Measurements from ENCODE around the gene TBC1D22A.

The TBC1D22A gene

DNA sequence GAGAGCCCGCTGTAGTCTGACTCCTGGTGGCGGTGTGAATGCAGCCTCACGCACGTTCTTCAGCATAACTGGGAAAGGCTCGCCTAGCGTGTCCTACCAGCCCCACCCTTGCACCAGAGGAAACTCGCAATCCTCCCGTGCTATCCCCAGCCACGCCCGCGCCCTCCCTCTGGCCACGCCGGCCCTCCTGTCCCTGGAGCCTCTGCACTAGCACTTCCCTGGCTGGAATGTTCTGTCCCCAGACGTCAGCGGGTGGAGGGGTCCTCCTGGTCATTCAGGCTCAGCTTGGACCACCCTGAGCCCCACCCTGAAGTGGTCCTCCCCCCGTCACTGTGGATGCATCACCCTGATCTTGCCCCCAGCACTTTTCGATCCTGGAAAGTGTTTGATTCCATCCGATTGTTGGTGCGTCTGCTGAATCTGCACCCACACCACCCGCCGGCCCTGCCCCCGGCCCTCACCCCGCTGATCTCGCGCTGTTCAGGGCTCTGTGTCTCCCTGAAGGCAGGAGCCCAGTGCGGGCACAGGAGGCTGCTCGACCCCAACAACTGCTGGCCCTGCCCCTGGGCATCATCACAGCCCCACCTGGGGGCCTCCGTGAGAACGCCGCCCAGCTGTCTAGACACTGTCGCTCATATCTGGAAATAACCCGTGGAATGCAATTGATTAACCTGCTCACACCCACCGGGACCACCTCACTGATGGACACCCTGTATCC, 437.0 kb downstream of the TBC1D22A start:
- no peak for DNase-seq

DNA sequence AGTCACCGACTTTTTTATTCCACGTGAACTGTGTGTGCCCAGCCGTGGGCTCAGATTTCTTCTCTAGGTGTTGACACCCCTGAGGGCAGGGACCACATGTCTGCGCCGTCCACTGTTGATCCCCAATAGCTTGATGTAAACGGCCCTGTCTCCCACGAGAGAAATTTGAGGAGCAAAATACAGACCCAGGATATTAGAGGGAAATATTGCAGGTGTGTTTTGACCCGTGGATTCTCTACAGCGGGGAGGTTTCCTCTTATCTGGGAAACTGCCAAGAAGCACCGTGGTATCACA, 437.5 kb downstream of the TBC1D22A start:
- no peak for DNase-seq

DNA sequence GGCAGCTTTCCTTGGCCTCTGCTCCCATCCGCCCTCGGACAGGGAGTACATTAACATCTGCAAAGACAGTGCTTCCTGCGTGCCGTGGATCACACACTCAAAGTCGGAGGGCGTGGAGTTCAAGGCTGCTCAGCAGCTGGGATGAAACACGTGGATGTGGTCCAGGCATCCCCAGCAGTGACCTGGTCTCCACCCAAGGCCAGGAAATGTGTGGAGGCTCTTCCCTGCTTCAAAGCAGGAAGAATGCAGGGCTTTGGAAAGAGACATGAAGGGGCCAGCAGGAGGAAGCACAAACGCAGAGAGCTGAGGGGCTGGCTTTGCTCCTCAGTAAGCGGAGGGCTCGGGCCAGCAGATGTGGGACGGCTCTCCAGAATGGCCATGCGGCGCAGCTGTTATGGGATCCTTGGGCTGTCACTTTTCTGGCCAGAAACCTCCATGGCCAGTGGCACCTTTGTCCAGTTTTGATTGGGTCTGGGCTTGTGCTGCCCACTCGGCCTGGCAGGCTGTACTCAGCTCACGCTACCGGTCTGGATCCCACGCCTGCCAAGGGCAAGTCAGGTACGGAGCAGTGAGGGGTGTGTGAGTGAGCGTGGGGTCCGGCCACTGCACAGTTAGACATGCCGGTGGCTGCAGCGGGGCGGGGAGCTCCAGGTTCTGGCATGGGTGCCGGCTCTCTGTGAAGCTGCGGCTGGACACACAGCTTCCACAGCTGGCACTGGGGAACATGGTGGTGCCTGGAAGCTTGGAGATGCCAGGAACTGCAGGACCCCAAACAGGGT, 438.0 kb downstream of the TBC1D22A start:
- DNase-seq = no peak

DNA sequence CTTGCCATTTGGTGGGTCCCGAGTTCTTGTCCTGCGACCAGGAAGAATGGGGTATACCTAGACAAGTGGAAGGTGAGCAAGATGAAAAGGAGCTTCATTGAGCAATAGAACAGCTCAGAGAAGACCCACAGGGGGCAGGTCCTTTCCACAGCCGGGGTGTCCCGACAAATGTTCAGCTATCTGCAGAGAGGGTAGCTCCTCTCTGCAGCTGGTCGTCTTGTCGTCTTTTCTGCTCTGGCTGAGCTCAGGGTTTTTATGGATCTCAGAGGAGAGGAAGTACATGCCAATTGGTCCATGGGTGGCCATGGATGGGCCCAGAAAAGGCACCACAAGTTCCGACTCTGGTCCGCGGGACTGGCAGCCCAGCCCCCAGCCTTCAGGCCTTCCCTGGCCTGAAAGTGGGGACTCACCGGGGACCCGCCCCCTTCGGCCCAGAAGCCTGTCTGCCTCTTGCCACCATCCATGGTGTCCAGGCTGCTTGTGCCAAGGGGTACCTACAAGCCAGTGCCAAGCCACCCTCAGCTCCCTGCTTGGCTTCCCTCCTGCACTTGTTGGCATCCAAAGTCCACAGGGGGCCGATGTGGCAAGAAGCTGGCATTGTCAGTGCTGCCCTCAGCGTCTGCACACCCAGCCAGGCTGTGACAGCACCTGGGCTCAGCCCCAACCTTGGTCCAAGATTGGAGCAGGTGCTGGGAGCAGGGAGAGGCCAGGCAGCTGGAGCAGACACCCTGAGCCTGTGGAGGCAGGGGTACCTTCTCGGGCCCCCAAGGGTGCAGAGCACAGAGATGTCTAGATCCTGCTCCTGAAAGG, 438.9 kb downstream of the TBC1D22A start:
- DNase-seq = no peak

DNA sequence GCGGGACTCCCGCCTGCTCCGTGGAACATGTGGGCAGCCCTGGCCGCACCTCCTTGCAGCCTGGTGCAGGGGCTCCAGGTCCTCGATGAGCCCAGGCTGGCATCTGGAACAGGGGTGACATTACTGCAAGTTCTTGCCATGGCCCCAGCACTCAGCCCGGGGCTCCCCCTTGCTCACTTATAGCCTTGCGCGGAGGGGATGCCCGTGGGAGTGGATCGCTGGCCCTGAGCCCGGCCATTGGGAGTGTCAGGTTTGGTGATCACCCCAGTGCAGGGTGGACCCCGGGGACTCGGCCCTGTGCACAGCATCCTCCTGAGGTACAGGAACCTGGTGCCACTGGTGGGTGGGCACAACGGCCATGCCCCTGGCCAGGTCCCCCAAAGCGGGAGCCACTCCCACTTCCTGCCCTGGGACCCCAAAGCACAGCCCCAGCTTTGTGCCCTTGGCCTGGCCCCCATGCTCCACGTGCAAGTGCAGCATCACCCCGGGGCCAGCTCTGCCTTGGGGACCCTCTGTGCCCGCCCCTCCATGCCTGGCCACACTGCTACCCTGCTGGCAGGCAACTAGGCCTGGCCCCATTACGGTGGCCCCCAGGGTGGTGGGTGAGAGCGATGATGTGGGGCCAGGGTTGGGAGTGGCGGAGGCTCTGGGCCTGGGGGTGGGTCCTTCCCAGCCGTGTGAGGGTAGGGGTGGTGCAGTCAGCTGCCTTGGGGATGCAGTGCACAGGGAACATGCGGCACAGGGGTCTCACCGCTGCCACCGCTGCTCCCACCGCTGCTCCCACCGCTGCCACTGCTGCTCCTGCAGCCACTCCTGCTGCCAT, 439.8 kb downstream of the TBC1D22A start:
- no peak for DNase-seq

DNA sequence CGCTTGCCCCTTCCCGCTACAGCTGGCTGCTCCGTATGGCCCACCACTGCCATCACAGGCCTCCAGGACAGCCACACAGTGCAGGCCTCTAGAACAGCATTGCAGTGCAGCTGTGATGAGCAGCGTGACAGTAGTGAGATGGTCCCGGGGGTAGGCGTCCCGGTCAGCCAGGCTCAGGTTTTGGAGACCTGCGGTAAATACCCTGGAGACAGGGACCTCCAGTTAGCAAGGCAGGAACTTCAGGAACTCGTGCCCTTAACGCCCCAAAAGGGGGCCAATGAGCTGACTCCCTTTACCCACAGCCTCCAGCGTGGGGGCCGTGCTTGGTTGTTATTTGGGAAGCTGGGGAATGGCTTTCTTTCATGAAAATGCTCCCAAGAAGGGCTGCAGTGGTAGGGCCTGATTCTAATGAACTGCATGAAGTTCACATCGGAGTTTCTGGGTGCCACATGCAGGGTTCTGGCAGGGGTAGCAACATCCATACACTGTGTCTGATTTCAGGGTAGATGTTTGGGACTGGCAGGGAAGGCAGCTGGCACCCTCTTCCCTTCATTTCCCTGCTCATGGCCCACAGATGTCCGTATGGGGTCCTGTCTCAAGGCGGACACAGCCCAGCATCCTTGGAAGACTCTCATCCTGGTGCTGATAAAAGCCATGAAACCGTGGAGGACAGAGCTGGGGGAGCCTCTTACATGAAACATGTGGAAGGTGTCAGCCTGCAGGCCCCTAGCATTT, 440.5 kb downstream of the TBC1D22A start:
- no peak for DNase-seq

DNA sequence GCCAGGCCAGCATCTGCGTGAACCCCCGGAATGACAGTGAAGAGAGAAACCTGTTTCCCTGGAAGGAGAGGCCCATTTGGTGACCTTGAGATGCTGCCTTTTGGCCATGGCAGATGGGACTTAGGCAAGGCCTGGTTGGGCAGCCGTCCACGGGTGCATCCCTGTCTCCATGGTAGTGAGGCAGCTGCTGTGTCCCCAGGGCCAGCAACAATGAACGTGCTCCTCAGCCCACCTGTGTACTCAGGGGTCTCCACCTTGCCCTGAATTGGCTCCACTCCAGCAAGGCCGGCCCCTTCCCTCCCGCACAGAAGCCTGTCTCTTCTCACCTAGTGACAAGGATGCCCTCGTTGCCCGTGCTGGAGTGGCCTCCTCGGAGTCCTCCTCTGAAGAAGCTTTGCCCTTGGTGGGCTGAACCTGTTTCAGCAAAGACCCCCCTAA, 441.1 kb downstream of the TBC1D22A start:
- no peak for DNase-seq

DNA sequence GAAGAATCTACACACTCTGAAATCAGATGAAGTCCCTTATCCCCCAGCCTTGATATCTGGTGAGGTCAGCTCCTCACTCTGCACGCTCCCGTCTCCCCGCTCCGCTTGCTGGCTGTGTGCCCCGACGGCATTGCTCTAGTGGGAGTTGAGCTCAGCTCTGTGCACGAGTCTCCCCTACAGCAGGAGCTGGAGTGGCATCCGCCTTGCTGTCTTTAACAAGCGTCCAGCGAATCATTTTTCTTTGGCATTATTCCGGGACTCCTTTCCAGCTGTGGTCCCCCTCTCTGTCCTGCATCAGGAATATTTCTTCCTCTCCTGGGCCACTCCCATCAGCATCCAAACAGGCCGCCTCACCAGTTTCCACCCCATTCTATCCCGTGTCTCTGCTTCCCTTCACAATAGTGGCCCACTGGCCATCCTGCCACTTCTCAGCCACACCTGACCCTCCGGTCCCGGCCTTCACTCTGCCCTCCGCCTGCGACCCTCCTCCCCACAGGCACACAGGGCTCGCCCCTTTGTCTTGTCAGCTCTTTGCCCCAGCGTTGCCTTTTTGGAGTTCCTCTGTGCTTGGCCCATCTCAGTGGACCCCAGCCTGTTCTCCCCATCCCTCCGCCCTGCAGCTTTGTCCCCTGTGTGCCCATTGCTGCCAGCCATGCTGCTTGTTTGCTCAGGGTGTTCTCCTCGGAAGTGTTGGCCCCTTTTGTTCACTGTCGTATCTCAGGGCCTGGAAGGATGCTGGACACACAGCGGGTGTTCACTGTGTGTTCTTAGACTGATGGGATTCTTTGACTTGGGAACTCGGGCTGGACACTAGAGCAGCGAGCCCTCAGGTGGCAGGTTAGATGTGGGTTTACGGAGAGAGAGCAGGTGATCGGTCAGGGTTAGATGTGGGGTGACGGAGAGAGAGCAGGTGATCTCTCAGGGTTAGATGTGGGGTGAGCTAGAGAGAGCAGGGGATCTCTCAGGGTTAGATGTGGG, 441.8 kb downstream of the TBC1D22A start:
- no peak for DNase-seq

DNA sequence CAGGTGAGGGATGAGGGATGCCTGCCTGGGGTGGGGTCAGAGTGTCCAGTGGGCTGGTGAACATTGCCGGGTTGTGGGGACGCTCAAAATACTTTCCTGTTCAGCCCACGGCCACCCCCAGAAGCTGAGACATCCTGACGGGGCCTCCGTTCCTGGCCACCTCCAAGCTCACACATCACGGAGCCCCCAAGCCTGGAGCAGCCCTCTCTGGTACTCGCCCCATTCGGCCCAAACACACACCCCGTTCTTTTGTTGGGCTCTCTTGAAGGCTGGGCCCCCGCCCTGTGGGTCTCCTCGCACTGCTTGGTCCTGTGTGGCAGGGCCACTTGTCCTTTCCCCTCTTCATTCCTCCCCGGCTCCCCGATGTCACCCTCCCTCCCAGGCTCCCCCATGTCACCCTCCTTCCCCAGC, 442.6 kb downstream of the TBC1D22A start:
- no peak for DNase-seq

DNA sequence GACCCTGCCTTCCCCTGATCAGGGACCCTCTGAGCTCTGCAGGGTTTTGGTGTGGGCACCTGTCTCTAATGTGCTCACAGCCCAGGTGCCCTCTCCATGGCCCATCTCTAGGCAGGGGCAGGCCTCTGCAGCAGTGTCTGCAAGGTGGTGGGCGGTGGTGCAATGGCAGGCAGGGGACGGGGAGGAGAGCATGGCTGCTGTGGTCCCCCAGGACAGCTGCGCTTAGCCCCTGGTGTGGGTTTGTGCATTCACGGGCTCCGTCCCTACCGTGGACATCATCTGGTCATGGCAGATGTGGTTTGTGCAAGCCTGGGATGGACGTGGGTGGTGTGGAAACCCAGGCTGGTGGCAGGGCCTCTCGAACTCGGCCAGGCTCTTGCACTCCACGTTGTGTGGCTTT, 443.1 kb downstream of the TBC1D22A start:
- no peak for DNase-seq

DNA sequence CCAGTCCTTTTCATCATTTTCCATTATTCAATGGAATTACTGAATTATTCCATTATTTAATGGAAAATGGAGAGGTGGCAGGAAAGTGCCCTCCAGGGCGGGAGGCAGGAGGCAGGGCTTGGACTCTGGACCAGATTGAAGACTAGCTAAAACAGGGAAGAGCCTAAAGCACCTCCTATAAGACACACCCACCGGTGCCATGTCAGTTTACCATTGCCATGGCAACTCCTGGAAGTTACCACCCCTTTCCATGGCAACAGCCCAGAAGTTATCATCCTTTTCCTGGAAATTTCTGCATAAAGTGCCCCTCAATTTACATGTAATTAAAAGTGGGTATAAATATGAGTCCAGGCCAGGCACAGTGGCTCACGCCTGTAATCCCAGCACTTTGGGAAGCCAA, 443.7 kb downstream of the TBC1D22A start:
- DNase-seq = no peak

DNA sequence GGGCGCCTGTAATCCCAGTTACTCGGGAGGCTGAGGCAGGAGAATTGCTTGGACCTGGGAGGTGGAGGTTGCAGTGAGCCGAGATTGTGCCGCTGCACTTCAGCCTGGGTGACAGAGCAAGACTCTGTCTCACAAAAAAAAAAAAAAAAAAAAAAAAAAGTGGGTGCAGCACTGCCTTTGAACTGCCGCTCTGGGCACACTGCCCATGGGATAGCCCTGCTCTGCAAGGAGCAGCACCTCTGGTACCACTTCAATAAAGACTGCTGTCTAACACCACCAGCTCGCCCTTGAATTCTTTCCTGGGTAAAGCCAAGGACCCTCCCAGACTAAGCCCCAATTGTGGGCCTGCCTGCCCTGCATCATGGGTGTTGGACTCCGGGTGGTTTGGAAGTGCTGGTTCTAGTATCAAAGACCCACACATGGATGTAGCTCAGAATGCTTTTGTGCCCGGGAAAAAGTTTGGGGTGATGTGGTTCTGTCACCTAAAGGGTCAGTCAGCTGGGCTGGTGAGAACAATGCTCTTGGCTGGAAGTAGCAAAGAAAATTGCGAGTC, 444.3 kb downstream of the TBC1D22A start:
- DNase-seq = no peak

DNA sequence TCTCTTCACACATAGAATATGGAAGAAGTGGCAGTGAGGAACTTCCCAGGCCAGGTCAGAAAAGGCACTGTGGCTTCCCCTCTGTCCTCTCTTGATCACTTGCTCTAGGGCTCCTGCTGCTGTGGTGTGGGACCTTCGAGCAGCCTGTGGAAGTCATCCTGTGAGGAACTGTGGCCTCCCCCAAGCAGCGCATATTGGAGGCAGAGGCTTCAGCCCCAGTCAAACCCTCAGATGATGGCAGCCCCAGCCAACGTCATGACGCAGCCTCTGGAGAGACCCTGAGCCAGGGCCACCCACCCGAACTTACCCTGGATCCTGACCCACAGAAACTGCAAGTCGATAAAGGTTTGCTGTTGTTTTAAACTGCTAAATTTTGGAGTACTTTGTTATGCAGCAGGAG, 444.9 kb downstream of the TBC1D22A start:
- no peak for DNase-seq

DNA sequence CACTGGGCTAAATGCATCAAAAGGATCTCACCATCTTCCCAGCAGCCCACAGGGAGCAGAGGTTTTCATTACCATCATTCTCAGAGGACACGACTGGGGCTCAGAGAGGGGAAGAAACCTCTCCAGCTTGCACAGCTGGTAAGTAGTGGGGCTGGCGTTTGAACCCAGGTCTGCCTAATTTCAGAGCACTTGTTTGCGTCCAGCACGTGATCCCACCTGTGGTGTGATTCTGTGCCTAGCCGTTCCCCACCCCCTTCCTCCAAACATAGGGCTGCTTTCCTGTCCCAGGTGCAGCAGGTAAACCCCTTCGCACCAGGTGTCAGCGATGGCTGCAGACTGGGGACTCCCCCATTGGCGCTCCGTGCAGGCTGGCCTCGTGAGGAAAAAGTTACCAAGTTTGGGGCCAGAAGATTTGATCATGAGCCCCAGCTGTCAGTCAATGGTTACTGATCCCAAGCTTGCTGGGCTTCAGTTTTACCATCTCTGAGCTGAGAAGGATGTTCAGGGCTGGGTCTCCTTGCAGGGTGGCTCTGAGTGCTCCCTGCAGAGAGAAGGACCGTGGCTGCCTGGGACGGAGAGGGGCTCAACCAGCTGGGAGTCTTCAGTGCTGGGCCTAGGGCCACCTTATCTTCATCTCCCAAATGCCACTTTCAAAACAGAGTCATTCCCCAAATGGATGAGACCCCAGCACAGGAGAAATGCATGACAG, 445.6 kb downstream of the TBC1D22A start:
- DNase-seq = no peak

DNA sequence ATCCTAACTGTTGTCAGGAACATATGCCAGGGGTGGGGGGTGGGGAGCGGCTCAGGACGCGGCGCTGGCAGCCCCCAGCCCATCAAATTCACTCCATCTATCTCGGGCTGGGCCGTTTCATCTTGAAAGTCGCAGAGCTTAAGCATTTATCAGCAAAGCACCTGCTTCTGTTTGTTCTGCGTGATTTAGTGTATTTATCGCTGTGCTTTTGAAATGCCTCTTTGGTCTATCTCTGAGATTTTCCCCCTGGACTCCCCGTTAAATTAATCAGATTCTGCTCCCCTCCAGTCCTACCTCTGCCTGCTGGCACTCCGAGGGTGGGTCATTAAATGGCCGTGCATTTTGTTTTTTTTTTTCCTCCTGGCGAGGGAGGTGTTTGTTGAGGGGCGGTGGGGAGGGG, 446.2 kb downstream of the TBC1D22A start:
- no peak for DNase-seq

DNA sequence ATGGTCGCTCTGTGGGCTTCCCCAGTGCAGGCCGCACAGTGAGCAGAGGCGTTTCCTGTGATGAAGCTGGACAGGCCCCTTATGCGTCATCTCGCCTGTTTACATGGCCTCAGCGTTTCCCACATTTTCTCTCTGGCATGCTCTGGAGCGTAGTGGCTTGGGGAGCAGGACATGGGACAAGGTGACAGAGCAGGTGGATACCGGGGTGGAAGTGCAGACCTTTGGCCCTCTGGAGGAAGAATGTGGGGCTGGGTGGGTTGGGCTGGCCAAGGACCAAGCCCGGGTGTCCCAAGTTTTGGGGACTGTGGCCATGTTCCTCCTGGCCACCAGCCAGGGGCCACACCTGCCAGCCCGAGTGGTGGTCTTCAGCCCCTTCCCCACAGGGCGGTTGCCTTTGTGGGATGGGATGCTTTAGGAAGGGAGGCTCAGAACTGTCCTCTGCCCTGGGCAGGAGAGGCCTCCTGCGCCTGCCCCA, 446.6 kb downstream of the TBC1D22A start:
- DNase-seq = no peak

DNA sequence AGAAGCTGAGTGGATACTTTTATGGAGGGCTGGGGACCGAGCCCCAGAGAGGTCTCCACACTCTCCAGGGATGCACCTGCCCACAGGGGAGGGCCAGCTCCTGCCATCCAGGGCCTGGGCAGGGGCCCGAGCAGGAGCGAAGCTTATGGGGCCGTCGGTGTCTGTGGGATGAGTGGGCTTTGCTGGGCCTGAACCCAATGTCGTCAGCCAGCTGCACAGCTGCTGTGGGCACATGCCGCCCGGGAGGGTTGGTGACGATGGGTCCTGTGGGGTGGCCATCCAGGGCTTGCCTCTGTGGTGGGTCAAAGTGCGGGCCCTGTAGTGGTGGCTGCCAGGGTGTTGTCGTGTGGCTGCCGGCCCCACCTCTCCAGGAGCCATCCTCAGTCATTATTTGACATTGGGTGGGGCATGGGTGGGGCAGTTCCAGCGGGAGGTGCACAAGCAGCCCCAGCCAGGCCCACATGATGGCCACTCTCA, 447.1 kb downstream of the TBC1D22A start:
- no peak for DNase-seq

DNA sequence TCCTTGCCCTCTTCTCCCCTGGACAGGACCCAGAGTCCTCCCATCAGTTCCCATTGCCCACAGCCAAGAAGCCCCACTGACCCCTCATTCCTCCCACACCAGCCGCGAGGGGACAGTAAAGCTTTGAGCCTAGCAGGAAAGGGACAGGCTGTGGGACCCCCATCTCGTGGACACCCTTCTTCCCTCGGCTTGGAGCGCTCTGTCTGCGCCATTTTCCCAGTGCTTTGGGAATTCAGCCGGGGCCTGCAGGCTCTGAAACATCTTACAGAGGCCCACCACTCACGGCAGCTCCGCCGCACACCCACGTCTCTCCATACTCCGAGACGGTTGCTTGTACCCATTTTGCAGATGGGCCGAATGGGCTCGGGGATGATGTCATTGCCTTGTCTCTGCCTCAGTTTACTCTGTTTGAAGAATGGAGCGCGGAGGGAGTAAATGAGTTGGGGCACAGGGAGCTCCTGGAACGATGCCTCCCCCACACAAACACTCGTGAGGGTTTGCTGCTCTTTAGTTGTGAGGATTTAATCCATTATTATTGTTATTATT, 447.7 kb downstream of the TBC1D22A start:
- DNase-seq = no peak

DNA sequence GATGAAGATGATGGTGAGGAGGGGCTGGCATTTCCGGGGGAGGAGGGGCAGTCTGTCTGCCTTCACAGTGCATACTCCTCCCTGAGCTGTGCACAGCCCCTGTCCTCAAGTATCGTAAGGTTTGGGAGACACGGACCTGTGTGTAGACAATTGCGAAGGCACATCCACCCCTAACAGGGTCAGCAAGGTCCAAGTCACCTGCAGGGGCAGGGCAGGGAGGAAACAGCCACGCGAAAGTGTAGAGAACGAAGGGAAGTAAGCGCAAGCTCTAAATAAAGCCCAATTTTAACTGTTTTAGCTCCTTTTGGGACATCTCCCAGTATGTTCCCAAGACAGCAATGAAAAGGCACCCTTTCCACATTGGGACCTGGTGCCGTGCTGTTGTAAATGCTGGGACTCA, 448.2 kb downstream of the TBC1D22A start:
- DNase-seq = no peak
